Stimulated activated CD8-positive, alpha-beta memory T cell treated with anti-CD3 and anti-CD28 coated beads, Interleukin-15, amount 100 ng/mL, for 4 hours (primary cell): ENCODE measurements around the gene AKR1B1.

Source experiments
- DNase-seq, 2 donors: peaks; one replicate each; pipeline ENCODE4 v3.0.0-alpha.2; 2020; ENCODE audit warnings: low read depth in 2 of 2

Gene AKR1B1

DNA sequence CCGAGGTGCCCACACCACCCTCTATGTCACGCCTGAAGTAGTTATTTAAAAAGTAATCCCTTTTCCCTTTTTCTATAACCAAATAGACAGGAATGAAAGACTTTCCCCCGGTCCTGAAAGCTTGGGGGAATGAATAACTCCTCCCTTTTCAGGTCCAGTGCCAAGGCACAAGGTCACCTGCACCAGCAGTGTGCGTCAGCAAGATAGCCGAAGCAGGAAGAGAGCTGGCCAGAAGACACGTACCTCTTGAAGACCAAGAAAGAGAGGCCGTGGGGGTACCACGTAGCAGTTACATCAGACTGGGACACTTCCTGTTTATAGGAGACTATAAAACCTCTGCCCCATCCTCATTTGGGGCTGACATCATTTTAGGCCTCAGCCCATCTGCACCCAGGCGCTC, 10.7 kb upstream of the AKR1B1 start:
- no peak for DNase-seq

DNA sequence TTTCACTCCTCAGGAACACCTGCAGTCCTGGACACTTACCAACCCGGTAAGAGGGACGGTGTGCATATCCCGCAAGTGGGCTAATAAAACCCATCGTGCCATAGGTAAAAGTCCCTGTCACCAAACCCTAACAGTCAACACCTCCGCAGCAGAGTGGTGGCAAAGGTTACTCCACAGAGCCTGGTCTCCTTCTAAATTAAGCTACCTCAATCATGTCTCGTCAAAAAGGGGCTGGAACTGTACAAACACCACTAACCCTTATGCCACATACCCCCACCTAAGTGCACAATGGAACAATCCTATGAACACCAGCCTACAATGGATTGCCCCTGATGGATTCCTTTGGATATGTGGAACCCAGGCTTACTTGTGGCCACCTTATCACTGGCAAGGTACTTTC, 9.6 kb upstream of the AKR1B1 start:
- no peak for DNase-seq

DNA sequence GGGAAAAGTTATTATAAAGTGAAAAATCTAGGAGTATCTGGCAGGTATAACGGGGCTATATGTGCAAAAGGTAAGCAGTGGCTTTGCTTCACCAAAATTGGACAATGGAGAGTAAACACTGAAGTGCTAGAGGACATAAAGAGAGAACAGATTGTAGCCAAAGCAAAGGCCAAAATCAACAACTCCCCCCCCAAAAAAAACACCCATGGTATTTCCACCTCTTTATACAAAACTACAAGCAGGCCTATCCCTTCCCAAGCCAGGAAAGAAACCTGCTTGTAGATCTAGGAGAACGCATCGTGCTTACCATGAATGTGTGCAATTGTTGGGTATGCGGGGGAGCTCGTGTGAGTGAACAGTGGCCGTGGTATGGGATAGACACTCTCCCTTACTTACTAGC, 9.2 kb upstream of the AKR1B1 start:
- DNase-seq, result no peak

DNA sequence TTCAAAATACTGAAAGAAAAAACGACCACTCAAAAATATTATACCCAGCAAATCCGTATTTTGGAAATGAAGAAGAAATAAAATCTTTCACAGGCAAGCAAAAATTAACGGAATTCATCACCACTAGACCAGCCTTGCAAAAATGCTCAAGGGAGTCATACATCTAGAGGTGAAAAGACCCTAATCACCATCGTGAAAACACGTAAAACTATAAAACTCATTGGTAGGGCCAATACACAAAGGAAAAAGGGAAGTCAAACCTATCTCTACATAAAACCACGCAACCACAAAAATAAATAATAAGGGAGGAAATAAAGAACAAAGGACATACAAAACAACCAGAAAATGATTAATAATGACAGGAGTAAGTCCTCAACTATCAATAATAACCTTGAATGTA, 6.6 kb upstream of the AKR1B1 start:
- DNase-seq, result no peak

DNA sequence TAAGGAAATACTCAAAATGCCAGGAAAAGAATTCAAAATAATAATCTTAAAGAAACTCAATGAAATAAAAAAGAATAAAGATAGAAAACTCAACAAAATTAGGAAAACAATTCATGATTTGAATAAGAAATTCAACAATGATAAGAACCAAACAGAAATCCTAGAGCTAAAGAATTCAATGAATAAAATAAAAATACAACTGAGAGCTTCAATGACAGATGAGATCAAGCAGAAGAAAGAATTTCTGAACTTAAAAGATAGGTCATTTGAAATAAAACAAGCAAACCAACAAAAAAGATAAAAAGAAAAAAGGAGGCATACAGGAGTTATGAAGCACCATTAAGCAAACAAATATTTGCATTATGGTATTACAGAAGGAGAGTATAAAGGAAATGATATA, 5.6 kb upstream of the AKR1B1 start:
- DNase-seq, result no peak

DNA sequence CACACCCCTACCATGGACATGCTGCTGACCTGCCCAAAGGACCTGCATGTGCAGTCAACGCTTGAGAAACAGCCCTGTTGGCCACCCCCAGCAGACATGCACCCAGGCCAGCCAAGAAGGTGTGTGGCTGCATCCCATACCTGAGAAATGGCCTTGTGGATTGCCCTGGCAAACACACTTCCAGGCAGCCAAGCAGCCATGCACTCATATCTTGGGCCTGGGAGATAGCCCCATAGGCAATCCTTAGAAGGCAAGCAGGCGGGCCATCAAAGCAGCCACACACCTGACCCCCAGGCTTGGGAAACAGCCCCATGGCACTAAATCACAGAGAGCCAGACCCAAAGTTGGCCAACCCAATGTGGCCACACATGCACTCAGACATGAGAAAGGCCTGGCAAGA, 4.9 kb upstream of the AKR1B1 start:
- no peak for DNase-seq

DNA sequence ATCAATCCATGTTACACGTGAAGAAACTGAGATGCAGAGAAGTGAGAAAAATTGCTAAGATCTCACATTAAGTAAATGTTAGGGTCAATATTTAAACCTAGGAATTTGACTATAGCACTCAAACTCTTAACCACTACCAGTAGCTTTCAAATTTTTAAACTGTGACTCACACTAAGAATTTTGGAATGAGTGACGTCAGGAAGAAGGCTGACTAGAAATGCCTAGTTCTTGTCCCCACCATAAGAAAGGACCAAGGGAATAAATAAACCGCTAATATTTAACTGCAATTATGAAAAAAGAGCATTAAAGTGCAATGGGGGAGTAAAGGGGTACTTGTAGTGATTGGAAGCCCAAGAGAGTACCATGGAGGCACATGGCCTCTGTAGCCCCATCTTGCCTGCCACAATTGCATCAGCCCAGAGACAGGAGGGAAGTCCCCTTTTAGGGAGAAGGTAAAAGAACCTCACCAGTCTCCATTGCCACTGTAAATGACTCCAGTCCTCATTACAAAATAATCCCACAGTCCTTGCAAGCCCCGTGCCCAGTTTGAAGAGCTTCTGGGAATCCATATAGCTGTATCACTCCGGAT, 3.5 kb upstream of the AKR1B1 start:
- no peak for DNase-seq

DNA sequence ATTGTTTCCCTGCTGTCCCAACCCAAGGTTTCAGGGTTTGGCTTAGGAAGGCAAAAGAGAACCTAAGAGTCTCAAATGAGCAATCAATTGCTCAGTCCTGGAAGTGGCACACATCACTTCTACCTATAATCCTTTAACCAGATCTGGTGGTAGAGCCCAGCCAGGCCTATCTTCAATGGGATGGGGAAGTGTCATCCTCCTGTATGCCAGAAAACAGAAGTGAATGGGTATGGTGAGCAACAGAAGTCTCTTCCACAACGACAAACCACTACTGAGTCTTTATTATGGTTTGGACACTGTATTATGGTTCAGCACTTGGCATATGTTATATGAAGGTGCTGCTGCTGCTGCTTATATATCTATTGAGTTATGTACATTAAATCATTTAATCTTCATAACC, 3.0 kb upstream of the AKR1B1 start:
- DNase-seq, result no peak

DNA sequence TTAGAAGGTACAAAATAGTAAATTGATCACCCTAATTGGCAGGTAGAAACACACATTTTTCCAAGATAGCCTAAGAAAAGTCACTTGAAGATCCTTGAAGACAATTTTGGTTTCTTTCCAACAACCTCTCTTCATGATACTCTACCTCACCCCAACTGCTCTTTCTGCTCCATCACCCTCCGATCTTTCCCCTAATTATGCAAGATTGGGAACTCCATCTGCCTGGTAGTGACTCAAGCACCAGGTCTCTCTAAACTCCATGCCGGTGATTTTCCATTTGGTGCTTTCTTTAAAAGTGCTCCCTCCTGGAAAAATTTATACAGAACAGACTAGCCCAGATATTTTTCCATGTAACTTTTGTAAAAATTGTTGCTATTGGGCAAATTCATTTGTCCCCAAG, 1.1 kb upstream of the AKR1B1 start:
- no peak for DNase-seq

DNA sequence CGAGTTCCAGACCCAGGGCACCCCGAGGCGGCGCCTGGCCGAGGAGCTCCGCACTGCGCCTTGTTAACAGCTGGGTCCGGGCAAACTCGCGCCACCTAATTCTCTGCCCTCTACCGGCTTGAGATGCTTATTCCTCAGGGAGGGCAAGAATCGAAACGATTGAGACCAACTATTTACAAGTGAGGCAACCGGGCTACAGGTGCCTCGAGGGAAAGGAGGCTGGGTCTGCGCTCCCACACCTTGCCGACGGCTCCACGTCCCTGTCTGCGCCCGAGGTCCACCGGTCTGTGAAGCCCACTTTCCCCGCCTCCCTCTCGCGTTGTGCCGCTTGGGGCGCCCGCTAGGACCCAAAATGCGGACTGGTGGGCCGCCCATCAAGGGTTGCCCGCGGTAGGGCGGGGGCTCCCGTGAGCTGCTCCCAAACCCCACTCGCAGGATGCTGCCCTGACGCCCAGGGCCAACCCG, 527 bp downstream of the AKR1B1 start:
- DNase-seq, result peak; percentile 16 to 53

DNA sequence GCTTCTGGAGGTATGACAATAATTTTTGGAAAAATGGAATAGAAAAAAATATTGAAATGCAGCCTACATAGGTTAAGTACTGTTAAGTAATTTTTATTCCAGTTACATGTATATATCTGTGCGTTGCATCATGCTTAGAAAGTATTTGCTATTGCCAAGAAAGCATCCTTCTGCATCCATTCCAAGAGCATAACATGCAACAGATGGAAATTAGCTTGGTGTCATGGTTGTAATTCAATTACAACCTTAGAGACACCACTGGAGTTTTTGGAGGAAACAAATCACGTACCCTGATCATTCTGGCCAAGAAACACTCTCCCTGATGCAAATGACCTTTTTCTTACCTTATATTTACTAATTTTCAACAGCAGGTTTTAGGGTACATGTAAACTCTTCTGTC, 1.7 kb downstream of the AKR1B1 start:
- no peak for DNase-seq

DNA sequence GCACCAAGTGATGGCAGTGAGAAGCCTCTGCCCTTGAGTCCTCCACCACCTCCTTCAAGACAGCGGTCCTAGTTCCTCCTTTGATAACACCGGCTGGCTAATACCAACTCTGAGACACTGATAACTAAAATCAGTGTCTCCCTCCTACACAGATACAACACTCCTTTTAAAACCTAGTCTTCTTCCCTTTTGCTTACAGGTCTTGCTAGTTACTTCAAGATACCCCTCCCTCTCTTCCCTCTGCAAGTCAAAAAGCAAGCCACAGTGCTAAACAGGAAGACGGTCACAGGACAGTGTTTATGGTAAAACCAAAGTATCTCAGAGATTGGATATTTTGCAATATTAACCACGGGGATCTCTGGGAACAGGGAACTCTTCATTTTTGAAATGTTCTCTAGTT, 4.6 kb downstream of the AKR1B1 start:
- no peak for DNase-seq

DNA sequence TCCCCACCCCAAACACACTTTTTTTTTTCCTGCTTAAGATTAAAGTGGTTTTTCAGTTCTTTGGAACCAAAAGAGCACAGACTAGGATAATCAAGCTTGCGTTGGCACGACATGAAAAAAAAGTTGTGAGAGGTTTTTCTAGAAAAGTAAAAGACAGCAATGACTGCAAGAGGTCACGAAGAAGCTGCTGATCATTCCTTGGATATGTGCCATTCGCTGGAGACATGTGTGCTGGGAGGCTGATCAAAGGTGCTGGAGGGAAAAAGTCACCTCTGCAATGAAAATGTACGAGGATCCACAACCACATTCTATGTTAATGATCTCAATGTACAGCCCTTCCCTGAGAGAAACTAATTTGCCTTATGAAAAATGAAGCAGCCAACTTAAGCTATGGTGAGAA, 5.4 kb downstream of the AKR1B1 start:
- DNase-seq, result no peak

DNA sequence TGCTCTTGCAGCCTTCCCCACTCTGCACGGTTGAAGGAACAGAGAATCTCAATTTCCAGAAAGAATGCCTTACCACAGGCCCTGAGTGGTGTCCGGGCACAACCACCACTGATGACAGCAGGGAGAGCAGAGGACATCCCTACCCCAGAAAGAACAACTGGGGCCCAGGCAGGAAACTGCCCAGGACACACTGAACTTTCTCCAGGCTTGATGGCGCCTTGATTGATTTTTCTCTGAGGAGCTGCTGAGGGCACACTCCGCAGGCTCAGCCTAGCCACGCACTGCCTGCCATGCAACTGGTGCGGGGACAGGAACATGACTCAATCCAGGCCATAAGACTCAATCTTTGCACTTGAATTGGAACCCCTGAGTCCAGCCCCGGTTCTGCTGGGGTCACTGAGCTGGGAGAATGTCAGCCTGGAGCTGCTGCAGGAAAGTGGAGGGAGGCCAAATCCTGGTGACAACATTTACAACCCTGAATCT, 5.9 kb downstream of the AKR1B1 start:
- no peak for DNase-seq

DNA sequence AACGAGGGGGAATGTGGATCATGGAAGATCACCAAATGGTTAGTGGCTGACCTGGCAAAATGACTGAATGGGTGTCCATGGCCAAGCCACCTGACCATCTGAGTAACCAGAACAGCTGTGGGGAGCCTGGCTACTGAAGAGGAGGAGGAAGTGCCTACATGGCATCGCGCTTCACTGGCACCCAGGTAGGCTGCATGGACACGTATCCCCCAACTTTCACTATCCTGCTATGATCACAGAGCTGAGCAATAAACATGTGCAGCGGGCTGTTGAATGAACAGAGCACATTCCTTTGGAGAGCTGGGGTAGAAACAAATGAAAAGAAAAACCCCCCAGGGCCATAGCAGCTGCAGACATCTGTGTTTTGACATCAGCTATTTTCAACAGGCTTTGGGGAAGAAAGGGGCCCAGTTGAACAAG, 6.5 kb downstream of the AKR1B1 start:
- DNase-seq, result no peak

DNA sequence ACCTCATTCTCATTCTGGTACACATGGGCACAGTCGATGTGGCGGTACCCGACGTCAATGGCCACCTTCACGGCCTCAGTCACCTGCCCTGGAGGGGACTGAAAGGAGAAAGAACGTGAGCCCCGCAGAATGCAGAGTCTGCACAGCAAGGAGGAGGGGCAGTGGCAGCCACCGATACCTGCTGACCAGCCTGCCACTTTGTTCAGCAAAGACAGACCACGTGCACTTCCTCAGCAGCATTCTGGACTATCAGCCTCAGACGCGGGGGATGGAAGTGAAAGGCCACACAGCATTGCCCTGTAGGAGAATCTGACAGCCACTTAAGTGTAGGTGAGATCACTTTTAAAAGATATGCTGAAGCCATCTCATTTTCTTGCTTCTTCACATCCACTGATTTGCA, 7.2 kb downstream of the AKR1B1 start:
- DNase-seq, result no peak

DNA sequence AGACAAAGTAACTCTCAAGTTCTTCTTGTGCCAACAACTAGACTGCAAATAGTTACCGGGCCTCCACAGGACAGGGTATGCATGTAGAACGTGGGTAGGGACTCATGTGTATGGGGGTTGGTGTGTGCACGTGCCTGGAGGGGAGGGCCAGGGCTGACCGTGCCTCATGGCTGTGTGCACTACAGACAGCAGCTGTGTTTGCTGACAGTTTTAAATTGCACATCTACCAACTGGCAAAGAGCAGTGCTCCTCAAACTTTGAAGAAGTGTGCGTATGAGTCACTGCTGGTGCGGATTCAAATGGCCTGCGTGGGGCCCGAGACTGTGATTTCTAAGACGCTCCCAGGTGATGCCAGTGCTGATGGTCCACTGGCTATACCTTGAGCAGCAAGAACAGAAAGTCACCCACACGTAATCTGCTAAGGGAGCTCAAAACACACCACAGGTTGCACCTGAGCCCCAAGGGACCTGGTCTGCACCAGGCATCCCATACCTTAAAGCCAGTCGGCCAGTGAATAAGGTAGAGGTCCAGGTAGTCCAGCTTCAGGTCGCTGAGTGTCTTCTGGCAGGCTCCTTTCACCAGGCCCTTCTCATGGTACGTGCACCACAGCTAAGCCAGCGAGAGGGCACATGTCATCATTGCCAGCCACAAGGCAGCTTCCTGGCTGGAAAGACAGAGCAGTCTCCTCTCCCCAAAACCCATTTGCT, 8.5 kb downstream of the AKR1B1 start:
- DNase-seq, result no peak

DNA sequence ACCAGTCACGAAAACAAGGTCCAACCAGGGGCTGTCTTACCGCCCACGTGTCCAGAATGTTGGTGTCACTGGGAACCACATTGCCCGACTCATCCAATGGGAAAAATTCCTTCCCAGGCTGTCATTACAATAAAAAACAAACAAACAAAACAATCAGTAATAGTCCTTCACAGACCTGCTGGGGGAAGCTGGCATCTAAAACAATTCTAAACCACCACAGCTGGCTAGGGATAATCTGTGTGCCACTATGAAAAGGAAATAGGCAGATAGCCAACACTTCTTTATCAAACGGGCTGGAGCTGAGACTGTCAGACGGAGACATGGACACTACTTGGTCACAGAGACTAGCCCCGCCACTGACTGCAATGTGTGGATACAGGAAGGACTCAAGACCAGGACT, 9.2 kb downstream of the AKR1B1 start:
- no peak for DNase-seq

DNA sequence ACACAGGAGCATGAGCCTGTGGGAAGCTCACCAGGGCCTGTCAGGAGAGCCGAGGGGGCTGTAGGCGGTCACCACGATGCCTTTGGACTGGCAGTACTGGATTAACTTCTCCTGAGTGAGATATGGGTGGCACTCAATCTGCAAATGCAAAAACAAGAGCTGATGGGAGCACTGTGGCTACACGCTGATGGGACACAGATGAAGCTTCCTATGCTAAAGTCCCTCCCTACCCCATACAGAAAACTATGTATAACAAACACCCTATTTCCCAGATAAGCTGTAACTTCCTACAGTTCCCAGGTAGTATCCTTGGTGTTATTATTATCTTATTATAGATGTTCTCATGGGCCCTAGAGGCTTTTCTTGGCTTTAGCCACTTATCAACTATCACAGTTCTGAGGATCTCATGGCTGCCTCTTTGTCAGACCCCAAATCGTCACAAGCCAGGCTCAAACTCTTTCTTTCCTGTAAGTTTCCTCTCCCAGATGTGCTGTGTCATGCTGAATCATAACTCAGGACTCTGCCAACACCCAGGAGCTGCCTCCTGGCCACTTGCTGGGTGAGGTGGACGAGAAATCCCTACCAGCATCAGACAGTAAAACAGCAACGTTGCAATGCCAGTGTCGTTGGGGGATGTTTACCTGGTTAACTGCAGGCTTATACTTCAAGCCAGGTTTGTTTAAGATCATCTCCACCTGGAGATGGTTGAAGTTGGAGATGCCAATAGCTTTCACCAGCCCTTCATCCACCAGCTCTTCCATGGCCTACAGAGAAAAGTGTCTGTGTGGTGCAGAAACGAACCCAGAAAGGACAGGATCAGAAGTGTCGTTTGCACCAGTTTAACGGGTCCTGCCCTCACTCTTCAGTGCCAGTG, 10.3 kb downstream of the AKR1B1 start:
- DNase-seq, result no peak

DNA sequence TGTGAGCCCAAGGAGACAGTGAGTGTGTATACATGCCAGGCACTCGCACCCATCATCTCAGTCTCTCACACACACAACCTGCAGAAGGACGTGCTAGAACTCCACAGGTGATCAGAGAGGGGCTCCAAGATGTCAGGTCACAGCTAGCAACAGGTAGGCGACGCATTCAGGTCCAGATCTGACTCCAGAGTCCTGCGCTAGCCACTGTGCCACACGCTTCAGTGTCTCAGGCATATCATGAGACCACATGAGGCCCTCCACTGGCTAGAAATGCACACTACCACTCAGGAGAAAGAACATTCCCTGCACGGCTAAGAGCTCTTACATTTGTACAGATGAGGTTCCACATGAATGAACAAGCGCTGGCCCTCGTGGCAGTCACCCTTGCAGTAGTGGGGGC, 11.5 kb downstream of the AKR1B1 start:
- DNase-seq, result no peak

DNA sequence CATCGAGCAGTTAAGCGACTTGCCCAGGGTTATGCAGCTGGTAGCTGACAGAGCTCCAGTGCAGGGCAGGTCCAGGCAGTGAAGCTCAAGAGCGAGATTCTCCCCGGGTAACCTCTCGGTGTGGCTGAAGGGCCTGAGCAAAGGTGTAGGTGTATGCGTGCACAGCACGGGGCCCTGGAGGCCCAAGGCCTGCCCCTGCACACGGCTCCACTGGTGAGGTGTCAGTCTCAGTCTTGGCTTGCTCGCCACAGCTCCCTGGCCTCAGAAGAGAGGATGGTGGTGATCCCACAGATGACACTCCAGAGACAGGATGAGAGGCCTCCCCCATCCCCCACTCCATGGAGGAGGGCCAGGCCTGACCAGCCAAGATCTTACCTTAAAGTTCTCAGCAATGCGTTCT, 12.0 kb downstream of the AKR1B1 start:
- no peak for DNase-seq

DNA sequence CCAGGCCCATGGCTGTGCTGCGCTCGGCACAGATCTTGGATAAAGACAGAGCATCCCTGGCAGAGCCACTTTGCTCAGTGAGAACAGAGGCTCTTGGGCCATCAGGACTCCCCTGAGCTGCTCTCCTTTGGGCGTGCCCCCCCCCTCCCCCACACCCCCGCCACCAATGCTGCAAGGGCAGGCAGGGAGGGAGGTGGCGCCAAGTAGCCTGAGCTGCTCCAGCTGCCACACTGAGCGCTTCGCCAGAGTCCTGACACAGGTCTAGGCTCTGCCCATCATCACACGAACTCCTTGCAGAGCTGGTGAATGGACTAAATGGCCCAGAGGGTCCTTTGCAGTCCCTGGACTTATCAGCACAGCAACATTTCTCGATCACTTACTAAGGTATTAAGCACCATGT, 12.5 kb downstream of the AKR1B1 start:
- DNase-seq, result no peak

DNA sequence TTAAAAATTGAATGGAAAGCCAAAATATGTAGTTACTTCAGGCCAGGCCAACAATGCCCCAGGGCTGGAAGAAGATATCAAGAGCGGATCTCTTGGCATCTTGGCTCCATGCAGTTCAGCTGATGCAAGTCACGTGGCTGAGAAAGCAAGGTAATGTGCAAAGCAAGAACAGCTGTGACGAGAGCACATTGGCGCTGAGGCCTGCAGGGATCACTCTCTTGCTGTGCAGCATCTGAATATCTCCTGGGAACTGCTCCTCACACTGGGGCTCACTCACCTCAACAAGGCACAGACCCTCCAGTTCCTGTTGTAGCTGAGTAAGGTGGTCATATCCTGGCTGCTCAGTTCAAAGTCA, 14.0 kb downstream of the AKR1B1 start:
- DNase-seq, result no peak
